NCI-H446 treated with DMSO at 0.1 percent for 48 hours (cell line): Measurements from ENCODE around the gene SFTPD.

Experiments used
- DNase-seq: peaks from one replicate; lab custom pipeline; 2025; lab: John Stamatoyannopoulos, UW

SFTPD gene

DNA sequence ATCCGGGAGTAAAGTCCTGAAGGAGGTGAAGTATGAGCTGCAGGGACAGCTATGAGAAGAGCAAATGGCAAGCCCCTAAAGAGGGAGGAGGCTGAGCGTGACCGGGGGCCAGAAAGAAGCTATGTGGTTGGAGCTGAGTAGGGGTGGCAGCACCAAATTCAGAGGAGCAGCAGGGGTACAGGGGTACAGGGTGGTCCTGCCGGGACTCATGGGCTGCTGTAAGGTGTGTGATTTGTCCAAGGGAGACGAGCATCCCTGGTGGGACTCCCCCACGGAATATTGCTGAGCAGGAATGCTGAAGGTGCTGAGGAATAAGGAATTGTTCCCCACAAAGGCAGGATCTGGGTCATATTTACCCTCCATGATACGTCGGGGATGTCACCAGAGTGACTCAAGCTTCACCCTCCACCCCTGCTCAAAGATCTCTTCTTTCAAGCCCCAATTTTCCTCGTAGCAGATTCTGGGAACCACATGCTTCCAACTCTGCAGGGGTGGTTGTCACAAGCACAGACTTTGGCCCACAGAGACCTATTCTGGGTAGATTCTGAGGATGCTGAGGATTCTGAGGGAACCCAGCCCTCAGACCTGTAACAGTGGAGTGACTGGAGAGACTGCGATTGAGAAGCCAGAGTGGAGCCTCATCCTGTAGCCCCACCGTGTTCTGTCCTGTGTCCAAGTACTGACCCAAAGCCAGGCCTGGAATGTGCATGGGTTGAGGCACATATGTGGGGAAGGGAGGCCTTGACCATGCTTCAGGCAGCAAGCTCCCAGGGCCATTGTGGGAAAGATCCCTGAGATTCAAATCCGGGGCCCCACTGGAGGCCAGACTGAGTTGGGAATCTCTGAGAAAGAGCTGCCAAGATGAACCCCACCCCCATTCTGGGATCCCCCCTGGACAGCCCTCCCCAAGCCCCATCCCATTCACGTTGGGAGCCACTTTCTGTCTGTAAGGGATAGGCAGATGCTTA lies 4.2 kb downstream of the SFTPD start:
- no peak for DNase-seq

DNA sequence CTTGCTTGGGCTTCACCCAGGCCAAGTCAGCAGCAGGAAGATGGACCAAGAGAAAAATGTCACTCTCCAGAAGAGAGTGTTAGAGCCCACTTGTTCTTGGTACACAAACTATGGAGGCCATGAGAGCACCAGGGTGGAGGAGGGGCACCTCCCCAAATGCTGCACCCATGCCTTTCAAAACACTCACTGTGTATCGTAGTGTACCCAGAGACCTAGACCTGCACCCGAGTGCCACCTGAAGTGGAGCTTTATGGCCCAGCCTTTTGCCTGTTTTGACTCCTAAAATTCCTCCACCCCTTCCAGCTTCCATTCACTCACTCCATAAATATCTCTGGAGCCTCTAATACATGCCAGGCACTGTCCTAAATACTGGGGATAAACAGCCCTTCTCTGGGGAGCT lies 5.0 kb downstream of the SFTPD start:
- DNase-seq = no peak

DNA sequence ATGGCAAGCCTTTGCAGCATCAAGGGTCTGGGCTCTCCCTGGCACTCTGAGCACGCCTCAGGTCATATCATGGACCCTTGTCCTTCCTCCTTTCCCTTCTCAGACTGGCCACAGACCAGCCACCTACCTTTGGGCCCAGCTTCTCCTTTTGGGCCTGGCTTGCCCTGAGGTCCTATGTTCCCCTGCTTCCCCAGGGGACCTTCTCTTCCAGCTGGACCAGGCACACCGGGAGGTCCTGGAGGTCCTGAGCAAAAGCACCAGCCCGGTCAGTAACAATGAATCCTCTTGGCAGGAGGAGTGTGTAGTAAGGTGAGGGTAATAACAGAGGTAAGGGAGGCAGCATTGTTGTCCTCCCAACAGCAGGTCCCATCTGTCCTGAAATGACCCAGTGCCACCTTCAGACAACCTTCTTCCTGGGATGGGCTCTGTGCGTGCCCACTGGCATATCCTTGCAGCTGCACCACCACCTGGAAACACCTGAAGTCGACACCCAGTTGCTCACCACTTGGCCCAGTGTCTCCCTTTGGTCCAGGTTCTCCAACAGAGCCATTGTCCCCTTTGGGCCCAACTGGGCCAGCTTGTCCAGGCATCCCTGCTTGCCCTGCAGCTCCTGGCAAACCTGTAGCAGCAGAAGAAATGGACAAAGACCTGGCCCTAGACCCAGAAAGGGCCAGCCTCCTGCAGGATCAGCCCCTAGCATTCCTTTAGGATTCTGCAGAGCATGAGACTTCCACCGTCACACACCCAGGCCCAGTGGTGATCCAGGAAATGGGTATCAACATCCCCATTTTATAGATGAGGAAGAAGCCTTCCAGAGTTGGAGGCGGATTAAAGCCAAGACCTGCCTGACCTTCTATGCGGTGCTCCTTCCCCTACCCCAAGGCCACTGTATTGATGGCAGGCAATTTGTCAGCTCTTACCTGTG lies 6.4 kb downstream of the SFTPD start:
- no peak for DNase-seq

DNA sequence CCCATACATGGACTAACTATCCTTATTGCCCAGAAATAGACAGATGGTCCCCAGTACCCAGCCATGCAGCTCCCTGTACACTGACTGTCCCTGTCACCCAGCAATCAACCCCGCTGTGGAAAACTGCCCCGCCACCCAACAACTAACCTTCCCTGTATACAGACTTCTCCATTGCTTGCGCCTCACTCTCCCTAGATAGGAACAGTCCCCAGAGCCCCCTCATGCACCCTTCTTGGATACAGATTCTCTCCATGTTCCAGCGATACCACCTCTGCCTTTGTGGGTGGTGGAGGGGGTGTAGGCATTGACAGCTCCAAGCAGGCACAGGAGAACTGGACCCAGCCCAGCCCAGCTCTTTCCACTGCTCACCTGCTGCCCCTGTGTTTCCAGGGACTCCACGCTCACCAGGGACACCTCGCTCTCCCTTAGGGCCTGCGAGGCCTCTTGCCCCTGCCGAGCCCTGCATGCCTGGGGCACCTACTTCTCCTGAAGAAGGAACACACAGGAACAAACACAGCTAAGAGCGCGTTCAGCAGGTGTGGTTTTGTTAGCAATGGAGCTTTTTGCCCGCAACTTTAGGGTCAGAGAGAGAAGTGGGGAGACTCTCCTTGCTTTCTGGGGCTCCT lies 7.2 kb downstream of the SFTPD start:
- DNase-seq = no peak

DNA sequence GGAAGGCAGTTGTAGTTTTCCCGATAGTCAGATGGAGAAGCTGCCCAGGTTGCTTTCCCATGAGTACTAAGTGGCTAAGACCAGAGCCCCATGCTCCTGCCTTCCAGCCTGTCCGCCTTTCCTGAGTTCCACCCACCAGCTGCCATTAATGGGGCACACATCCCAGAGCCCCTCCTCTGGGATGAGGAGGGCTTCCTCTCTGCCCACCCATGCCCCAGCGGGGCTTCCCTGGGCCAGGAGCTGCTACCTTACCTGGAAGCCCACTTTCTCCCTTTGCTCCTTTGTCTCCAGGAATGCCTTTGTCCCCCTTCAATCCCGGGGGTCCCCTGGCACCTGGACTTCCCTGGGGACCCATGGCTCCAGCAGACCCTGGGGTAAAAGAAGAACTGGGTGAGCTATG lies 7.8 kb downstream of the SFTPD start:
- DNase-seq = no peak

DNA sequence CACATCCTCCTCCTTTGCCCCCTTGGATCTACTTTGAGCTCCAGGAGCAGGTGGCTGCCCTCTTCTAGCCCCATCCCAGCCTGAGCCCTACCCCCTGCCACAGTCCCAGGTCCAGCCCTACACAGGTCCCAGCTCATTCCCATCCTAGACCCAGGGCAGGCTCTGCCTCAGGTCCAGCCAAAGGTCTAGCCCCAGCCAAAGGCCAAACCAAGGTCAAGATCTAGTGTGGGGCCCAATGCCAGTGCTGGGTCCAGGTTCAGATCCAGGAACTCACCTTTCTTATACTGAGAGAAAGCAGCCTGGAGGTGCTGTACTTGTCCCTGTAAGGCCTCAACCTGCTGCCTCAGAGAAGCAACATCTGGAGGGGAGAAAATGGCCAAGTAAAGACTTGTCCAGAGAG lies 8.5 kb downstream of the SFTPD start:
- no peak for DNase-seq

DNA sequence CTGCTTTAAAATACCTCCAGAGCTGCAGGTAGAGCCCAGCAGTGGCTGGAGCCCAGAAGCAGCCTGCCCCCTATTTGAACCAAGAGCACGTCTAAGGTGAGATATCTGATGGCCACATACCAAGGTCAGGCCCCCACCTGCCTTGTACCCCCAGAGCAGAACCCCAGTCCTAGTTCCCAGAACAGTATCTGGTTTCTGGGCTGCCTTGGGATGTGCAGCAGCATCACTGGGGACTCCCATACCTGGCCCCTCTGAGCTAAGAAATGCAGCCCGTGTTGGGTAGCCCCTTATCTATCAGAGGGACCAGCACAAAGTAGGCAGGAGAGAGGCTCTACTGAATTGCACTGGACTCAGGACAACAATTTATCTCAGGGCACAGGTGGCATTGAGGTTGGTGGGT lies 8.9 kb downstream of the SFTPD start:
- no peak for DNase-seq

DNA sequence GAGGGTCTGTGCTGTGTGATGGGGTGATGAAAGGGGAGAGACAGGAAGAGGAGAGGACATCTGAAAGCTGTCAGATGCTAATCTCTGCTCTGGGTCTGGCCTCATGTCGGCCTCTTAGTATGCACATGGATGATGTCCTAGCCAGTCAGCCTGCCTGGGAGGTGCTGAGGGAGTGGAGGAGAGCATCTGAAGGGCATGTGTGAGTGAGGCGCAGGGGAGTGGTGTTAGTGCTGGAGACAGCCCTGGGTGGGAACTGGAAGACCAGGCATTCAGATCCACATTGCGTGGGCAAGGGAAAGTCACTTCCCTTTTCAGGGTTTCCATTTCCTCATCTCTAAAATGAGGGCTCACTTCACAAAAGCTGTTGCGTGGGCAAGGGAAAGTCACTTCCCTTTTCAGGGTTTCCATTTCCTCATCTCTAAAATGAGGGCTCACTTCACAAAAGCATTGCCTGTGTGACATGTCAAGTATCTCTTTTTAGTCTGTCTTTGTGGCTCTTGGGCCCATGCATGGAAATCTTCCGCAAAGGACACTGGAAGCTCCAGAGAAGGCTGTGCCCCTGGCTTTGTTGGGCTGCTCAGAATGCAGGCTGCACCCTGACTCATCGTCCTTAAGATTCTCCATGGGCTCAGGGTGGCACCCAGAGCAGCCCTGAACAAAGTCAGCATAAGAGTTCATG lies 10.0 kb downstream of the SFTPD start:
- DNase-seq = no peak

DNA sequence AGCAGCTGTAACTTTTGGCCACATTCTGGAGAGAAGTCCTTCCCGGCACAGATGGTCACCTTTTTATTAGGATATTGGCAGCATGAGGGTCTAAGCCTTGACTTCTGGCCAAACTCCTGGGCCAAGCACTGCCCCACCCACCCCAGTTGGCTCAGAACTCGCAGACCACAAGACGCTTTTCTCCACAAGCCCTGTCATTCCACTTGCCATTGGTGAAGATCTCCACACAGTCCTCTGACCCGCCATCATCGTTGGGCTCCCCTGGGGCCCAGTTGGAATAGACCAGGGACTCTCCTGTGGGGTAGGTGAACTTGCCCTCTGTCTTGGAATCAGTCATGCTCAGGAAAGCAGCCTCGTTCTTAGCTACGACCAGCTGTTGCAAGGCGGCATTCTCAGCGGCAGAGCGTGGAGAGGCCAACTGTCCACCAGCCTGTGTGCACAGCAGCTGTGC lies 11.2 kb downstream of the SFTPD start:
- DNase-seq = peak; percentile 58

DNA sequence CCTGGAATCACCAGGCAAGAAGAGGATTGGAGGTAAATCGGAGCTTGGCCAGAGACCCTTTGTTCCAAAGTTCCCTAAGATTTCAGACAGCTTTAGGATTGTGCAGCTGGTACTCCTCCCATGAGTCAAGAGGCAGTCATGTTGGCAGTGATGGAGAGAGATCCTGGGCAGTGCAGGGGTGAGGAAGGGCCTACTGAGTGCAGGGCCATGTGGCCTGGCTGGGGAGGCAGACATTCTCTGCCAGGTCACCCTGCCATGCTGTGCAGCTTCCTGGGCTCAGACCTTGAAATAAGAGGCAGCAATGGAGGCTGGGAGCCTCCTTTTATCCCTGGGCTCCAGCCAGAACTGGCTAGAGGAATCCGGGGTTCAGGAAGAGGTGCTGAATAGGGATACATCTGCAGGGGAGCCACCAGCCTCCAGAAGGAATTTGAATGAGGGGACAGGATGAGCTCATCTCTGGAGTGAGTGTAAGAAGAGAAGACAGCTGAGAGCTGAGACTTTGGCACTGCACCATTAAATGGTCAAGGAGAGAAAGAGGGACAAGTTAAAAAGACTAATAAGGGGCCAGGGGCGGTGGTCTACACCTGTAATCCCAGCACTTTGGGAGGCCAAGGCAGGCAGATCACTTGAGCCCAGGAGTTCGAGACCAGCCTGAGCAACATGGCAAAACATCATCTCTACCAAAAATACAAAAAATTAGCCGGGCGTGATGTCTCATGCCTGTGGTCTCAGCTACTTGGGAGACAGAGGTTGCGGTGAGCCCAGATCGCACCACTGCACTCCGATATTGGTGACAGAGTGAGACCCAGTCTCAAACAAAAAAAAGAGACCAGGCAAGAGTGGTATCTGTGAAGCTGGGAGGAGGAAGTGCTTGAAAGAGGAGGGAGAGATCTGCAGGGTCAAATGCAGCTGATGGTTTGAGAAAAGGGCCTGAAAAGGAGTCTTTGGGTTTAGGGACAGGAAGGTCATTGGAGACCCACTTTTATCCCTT lies 12.0 kb downstream of the SFTPD start:
- DNase-seq = no peak

DNA sequence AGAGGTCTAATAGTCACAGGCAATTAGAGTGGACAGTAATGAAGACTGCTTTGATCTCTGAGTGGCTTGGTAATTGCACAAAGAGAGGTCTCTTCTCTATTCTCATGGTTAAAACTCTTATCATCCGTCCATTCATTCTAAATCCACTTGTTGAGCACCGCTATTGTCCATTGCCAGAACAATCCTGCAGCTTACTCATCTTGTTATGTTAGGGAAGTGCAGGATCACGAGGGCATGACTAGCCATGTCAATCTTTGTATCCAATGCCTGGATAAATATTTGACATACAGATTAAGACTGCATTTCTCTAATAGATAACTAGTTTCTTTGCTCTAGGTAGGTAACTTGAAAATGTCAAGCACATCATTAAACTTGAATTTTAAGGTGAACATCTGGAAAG lies 14.9 kb downstream of the SFTPD start:
- DNase-seq = no peak

DNA sequence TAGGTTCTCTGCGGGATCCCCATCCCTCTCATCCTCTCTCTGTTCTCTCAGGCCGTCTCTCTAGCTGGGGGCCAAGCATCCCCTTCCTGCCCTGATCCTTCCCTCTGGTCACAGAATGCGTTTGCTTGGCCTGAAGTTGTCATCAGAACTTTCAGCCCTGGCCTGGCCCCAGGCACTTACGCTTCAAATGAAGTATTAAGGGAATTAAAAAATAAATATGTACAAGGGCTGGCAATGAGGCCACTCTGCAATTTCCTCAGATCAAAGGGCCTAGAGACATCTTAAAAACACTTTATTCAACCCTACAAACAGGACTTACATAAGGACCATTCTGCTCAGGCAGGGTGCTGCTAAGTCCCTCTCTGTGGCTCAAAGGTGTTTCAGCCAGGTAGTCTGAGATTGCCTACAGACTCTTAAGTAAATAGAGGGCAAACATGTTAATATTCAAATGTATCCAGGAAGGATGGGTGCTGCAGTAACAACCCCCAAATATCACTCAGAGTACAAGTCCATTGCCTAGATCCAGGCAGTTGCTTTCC lies 16.0 kb downstream of the SFTPD start:
- DNase-seq = no peak

DNA sequence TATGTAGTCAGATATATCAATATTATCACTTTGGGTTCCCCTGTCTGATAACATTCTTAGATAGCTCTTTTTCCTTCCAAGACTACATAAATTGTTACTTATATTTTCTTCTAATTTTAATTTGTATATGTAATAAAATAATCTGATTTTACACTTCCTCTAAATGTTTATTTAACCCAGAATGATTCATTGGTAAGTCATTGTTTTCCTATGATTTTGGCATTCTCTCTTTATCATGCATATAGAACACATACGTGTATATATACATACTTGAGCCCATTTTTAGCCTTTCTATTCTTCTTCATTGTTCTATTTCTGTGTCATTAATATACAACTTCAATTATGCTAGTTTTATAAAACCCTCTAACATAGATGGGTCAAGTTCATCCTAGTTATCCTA lies 16.6 kb downstream of the SFTPD start:
- no peak for DNase-seq

DNA sequence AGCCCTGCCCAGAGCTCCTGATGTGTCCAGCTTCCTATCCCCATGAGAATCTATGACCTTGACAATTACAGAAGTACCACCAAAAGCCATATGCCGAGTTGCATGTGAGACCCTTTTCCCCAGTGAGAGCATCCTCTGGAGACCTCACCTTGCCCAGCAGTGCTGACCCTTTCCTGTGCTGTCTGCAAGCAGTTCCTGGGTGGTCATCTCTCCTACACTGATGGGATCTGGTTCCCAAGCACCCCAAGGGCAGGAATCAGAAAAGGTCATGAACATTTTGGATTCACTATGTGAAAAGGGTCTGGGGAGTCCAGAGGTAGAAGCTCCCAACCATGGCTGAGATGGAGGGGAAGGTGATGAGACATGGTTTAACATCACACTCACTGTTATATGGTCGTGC lies 18.2 kb downstream of the SFTPD start:
- DNase-seq = no peak

DNA sequence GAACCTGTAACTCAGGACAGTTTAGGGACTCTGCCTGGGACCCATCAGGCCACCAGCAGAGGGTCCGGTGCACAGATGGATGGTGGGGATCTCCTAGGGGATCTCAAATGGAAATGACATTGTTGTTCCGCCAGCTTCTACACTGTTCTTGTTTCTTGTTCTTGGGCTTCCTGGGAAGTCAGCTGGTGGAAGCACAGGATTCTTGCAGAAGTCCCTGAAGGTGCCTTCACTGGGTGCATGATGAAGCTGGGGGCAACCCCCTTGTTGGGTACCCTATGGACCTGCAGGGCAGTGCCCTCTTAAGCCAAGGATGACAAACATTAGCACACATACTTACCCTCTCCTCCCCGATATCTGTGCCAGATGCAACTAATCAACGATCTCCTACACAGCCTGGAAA lies 18.6 kb downstream of the SFTPD start:
- no peak for DNase-seq

DNA sequence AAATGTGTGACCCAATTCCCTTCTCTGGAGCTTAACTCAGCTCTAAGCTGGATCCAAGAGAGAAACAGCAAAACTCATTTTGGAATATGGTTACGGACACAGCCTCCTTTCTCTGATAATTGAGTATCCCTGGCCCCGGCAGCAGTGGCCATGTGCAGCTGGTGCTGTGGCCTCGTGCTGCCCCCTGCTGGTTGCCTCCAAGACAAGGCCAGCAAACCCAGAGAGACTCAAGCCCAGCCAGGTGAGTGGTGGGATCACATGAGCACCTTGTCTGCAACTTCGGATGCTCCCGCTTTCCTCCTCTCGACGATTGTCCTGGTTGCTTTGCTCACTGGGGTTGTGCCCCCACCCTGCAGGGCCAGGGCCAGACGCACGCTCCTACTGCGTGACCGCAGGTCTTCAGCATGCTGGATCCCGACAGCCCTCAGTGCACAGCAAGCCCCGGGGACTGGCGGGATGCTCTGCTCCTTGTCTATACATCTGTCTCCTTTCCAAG lies 19.4 kb downstream of the SFTPD start:
- no peak for DNase-seq

DNA sequence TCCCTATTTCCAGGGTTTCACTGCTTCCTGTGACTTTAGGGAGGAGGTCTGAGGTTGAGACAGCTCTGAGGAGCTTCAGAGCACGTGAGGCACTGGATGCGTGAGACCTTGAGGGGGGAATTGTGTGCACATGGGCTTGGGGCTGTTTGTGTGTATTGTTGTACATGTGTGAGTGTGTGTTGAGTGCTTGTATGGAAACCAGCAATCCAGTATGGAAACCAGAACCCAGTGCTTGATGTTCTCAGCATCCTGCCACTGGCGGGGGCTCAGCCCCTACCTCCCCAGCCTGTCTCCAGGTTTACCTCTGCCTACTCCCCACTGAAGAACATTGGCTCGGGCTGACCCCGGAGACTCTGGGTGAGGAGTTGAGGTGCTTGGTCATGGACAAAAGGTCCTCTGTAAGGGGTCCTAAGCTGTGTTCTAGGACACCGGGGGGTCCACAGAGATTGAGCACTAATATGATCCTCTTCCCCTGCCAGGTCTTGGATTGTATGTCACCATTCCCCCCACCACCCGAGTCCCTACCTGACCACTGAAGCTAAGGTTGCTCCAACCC lies 20.8 kb downstream of the SFTPD start:
- no peak for DNase-seq

DNA sequence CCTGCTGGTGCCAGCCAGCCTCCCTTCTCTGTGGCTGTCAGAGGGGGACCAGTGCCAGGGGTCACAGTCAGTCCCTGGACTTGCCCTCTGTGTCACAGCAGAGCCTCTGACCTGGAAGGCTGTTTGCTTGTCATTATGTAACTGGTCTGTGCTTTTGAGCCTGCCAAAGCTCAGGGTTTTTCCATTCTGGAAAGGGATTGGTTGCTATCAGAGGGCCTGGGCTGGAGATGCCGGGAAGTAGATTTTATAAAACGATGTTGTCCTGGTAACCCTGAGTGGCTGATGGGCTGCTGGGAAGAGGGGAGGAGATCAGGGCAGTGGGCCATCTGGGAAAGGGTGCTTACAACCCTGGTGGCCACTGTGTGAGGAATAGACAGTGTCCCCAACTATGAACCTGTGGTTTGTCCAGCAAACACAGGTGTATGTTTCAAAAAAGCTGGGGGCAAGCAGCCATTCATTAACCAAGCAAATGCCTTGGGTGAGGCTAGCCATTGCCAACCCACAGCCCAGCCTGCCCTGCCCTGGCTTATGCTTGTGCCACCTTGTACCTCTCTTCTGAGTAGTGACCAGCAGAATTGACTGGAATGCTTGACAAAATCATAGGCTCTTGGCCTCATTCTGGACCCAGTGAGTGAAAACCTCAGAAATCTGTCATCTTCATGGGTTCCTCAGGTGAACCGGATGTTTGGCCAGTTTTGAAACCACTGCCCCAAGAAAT lies 21.6 kb downstream of the SFTPD start:
- DNase-seq = no peak

DNA sequence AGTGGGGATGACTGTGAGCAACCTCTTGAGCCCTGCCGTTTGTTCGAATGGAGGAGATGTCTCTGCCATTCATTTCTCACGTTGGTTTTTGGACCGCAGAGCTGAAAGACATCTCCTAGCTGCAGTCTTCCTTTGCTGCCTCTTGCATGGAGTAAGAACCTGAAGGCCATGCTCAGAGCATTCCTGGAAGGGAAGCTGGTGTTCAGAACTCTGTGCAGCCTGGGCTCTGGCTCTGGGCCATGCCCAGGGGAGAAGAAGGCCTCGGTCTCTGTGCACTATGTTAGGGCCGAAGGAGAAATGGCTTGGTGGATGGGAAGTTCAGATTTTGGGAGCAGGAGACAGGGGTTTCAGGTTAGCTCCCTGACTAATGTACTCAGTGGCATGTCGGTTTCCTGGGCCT lies 22.9 kb downstream of the SFTPD start:
- DNase-seq = no peak
